HG03457 (cell line): ENCODE measurements around the gene ZNF234.
"Not testable (repeated sequence)": the region's sequence is repeated elsewhere in the genome, so short reads cannot be mapped to it uniquely, and the experiment has no call there.

Source experiments
- ATAC-seq: cut with Tn5 transposase; IDR thresholded peaks from one replicate; pipeline ENCODE4 v1.9.1; 2021; ENCODE audit warnings: moderate number of reproducible peaks; ENCODE audit not compliant: unreplicated experiment

Gene ZNF234

DNA sequence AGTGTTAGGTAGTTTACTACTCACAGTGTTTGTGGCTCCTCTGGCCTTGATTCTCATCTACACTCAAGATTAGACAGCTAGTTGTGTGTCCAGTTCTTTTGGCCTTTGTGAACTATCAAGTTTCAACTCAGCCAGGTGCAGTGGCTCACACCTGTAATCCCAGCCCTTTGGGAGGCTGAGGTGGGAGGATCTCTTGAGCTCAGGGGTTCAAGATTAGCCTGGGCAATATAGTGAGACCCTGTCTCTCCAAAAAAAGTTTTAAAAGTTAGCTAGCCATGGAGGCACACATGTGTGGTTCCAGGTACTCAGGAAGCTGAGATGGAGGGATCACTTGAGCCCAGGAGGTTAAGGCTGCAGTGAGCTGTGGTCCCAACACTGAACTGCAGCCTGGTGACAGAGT, 39.6 kb downstream of the ZNF234 start:
- no peak for ATAC-seq

DNA sequence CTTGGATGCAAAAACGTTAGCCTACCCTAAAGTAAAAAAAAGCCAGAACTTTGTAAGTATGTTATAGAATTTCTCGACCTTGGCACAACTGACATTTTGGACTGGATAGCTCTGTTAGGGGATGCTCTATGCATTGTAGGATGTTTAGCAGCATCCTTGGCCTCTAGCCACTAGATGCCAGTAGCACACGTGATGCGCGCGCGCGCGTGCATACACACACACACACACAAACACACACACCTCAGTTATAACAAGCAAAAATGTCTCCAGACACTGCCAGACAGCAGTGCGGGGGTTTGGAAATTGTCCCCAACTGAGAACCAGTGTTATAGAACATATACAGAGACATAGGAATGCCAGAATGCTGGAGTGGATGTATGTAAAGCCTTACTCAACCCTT, 40.8 kb downstream of the ZNF234 start:
- ATAC-seq, result no peak

DNA sequence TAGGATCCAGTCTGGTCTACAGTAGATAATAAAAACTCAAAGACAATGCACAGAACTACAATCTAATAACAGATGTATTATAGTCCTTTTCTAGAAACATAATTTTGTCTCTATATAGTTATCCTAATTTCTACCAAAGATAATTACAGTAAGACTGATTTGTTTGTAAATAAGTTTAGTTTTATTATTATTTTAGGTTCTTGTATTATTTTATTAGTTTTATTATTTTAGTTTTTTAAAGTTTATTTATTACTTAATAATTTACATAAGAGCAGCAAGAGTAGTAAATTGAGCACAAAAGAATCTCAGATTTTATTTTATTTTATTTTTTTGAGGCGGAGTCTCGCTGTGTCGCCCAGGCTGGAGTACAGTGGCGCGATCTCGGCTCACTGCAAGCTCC, 48.7 kb downstream of the ZNF234 start:
- no peak for ATAC-seq

DNA sequence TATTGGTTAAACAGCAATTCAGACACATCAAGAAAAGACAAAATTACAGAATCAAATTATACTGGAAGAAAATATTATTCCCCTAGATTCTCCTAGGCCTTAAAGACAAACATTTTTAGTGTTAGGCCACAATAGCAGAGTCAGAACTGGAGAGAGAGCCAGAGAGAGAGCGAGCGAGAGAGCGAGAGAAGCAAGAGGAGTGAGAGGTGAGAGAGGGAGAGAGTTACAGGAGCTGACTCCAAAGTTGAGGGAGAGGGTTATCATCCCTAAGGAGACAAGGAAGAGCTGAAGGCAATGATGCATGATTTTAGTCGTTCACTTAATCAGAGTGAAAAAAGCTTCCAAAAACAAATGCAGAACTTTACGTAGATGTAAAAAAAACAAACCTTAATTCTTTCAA, 50.8 kb downstream of the ZNF234 start:
- ATAC-seq, result no peak

DNA sequence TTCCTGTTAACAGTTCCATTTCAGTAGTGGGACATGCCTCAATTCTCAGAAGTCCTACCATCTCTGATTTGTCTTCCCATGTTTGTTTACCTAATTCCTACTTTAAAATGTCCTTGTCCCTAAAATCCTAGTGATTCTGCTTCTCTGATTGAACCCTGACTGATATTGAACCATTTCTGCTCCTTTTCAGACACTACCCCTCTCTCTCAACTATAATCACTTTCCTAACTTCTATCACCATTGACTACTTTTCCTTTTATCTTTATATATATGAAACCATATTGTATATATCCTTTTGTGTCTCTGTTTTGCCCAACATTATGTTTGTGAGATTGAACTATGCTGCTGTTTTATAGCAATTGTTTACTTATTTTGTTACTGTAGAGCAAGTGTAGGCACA, 55.4 kb downstream of the ZNF234 start:
- ATAC-seq, result no peak

DNA sequence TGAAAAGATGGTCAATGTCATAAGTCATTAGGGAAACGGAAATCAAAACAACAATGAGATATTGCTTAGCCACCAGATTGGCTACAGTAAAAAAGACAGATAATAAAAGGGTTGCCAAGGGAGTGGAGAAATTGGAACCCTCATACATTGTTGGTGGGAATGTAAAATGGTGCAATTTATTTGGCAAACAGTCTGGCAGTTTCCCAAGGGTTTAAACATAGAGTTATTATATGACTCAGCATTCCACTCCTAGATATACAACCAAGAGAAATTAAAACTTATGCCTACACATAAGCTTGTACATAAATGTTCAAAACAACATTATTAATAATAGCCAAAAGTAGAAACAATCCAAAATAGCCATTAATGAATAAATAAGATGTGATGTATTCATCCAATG, 61.1 kb downstream of the ZNF234 start:
- no peak for ATAC-seq

DNA sequence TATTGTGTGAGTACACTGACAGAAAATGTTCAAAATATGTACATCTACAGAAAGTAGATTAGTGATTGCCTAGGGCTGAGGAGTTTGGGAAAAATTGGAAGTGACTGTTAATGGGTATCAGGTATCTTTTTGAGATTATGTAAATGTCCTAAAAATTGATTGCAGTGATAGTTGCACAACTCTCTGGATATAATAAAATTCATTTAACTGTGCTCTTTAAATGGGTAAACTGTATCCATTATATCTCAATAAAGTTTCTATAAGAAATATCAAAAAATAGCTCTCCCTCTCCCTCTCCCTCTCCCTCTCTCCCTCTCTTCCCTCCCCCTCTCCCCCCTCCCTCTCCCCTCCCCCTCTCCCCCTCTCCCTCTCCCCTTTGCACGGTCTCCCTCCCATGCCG, 61.6 kb downstream of the ZNF234 start:
- no peak for ATAC-seq

DNA sequence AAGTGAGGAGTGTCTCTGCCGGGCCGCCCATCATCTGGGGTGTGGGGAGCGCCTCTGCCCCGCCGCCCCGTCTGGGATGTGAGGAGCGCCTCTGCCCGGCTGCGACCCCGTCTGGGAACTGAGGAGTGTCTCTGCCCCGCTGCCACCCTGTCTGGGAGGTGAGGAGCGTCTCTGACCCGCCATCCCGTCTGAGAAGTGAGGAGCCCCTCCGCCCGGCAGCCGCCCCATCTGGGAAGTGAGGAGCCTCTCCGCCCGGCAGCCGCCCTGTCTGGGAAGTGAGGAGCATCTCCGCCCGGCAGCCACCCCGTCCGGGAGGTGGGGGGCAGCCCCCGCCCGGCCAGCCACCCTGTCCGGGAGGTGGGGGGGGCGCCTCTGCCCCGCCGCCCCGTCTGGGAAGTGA, 62.5 kb downstream of the ZNF234 start:
- not testable (repeated sequence) for ATAC-seq

DNA sequence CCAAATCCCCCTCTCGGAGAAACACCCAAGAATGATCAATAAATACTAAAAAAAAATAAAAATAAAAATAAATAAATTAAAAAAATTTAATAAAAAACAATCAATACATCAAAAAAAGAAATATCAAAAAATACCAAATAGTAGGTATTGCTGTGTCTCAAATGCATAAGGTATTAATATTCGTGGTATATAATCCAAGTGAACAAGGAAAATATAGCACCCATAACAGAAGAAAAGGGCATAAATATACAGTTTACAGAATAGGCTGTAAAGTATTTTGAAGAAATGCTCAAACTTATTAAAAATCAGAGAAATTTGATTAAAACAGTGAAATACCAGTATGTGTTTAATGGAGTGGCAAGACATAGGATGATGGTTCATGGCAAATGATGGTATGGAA, 63.4 kb downstream of the ZNF234 start:
- ATAC-seq, result no peak

DNA sequence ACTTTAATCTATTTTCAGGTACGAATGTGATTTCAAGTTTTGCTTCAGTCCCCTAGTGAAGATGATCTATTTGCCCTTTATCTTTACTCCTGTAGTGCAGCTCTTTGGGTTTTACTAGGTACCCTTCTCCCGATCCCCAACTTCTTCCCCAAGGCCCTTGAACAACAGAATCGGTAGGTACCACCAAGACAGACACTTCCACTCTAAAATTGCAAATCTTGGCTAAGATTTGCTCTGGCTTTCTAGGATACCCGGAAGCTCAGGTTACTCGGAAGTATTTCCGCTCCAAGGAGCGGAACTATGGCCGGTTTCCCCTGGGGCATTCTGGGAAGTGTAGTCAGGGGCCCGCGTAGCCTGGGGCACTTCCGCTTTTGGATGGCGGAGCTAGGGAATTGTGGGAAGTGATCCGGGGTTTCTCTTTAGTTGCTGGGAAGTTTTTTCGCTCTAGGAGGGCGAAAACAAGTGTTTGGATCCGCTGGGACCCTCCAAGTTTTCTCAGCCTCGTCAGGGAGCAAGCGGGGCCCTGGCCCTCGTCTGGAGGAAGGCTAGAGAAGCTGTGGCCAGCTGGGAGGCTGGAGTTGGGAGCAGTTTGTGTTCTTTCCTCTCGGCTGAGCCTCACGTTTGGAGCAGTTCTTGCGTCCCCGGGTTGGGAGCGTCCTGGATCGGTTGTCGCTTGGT, 65.9 kb downstream of the ZNF234 start:
- peak; percentile 69 for ATAC-seq
